ENCODE data around the gene UBE2E1. TPM values are rescaled to one million over a fixed set of nuclear protein-coding genes. Genes with fewer than 3 reads are reported as not detected.

UBE2E1 gene
- total and polyA plus RNA-seq, 2 experiments from 2014 or later = 39.9 to 120 TPM

- no peak for TF ChIP-seq REST (IDR thresholded peaks at IDR 0.05; ENCODE audit: unreplicated experiment)
Observed at GRCh38 chr3:23776352-23776891, 29.3 kb upstream of the UBE2E1 start (continued).

GRCh38 chr3:23778446-23778845 lies 27.3 kb upstream of the UBE2E1 start:
- H3K4me3 Mint-ChIP-seq = no peak overlapping the region
- no peaks in the 10 kb centered on the region for H3K27me3 Mint-ChIP-seq (ENCODE audit: insufficient read depth, low read depth, poor library complexity)
- no peaks in the 10 kb centered on the region for H4K20me1 ChIP-seq (replicated peaks; ENCODE audit: insufficient read depth)
- no peak overlapping the region for H2AFZ ChIP-seq
- no peaks in the 10 kb centered on the region for H3F3A ChIP-seq (replicated peaks; ENCODE audit: low read depth)
- H3K4me1 ChIP-seq (ENCODE audit: insufficient read depth) = no peaks in the 10 kb centered on the region
- no peak for DNase-seq (ENCODE audit: low spot score)
- H3K9me2 ChIP-seq (ENCODE audit: insufficient read depth) = no peaks in the 10 kb centered on the region
- H3K27ac ChIP-seq (ENCODE audit: low read depth) = no peak overlapping the region
- ATAC-seq = no peak
- H3K27ac Mint-ChIP-seq = no peak overlapping the region
- no peaks in the 10 kb centered on the region for H3K36me3 ChIP-seq (ENCODE audit: insufficient read depth)
- no peaks in the 10 kb centered on the region; the same call in 2 of the 3 replicates for H3K9me3 Mint-ChIP-seq
- H3K36me3 Mint-ChIP-seq (ENCODE audit: low read depth) = no peaks in the 10 kb centered on the region
- no peak overlapping the region for H3K4me2 ChIP-seq
- peaks cover 8% of the 10 kb centered on the region; the same call in 2 of the 3 replicates for H3K4me1 Mint-ChIP-seq
- no peak overlapping the region for H3K4me3 ChIP-seq
- H3K79me2 ChIP-seq (replicated peaks; ENCODE audit: insufficient read depth) = no peaks in the 10 kb centered on the region
- H3K27me3 ChIP-seq (ENCODE audit: insufficient read depth) = no peaks in the 10 kb centered on the region
- TF ChIP-seq EZH2 (IDR thresholded peaks at IDR 0.05; ENCODE audit: low read depth, unreplicated experiment) (no peak), JUNB (IDR thresholded peaks at IDR 0.05; ENCODE audit: unreplicated experiment) (no peak), REST (IDR thresholded peaks at IDR 0.05; ENCODE audit: unreplicated experiment) (no peak), NANOG (IDR thresholded peaks at IDR 0.05; ENCODE audit: borderline replicate concordance) (no peak), POLR2AphosphoS5 (IDR thresholded peaks at IDR 0.05; ENCODE audit: low read depth) (no peak), ETS1 (IDR thresholded peaks at IDR 0.05) (no peak), ZNF462 (CRISPR knock-in tag; IDR thresholded peaks at IDR 0.05) (no peak), ZNF331 (CRISPR knock-in tag; IDR thresholded peaks at IDR 0.05; ENCODE audit: low read depth) (no peak)

Measured in GM23338 (cell line).